AG09309 (cell line): ENCODE results near the gene PDLIM4.

Experiments
- DNase-seq: peaks from one replicate; pipeline ENCODE4 v3.0.0-alpha.2; 2010; ENCODE audit warnings: low read depth
- H3K4me3 ChIP-seq: 2 replicates; pipeline ENCODE4 v1.5.1; 2011; ENCODE audit warnings: mild to moderate bottlenecking, low read depth, low read length, moderate library complexity; ENCODE audit not compliant: control insufficient read depth
- CTCF ChIP-seq: IDR thresholded peaks from 2 replicates; pipeline ENCODE4 v1.5.1; 2011; ENCODE audit warnings: mild to moderate bottlenecking, low read depth, low read length, inconsistent platforms; ENCODE audit not compliant: insufficient read depth, control insufficient read depth; ENCODE audit errors: missing control alignments

Gene PDLIM4

GRCh38 chr5:132246806-132247205 is 10.7 kb upstream of the PDLIM4 start:
- no peak for DNase-seq
- no peak overlapping the region for H3K4me3 ChIP-seq
- TF ChIP-seq CTCF = no peak

- no peak for DNase-seq
- H3K4me3 ChIP-seq = no peak overlapping the region
- no peak for TF ChIP-seq CTCF
These were observed 6.9 kb upstream of the PDLIM4 start for GRCh38 chr5:132250547-132250946.

GRCh38 chr5:132251220-132251725 is 6.2 kb upstream of the PDLIM4 start:
- H3K4me3 ChIP-seq = no peak overlapping the region
- no peak for DNase-seq

GRCh38 chr5:132253008-132253441 is 4.5 kb upstream of the PDLIM4 start:
- DNase-seq = no peak
- no peak for TF ChIP-seq CTCF
- no peak overlapping the region for H3K4me3 ChIP-seq

More at GRCh38 chr5:132251220-132251725, 6.2 kb upstream of the PDLIM4 start:
- TF ChIP-seq CTCF = no peak

GRCh38 chr5:132253452-132254320 is 3.8 kb upstream of the PDLIM4 start:
- H3K4me3 ChIP-seq = no peak overlapping the region
- DNase-seq = no peak
- TF ChIP-seq CTCF = no peak

- no peak for TF ChIP-seq CTCF
- no peak for DNase-seq
- no peak overlapping the region for H3K4me3 ChIP-seq
These were observed 3.0 kb upstream of the PDLIM4 start for GRCh38 chr5:132254321-132254977.
